ENCODE results near the gene ZP2. TPM values are rescaled to one million over a fixed set of nuclear protein-coding genes. Genes with fewer than 3 reads are reported as not detected.
"Not testable (repeated sequence)": the region's sequence is repeated elsewhere in the genome, so short reads cannot be mapped to it uniquely, and the experiment has no call there.

The ZP2 gene
- total RNA-seq, 2 experiments from 2014 or later = not detected

DNA sequence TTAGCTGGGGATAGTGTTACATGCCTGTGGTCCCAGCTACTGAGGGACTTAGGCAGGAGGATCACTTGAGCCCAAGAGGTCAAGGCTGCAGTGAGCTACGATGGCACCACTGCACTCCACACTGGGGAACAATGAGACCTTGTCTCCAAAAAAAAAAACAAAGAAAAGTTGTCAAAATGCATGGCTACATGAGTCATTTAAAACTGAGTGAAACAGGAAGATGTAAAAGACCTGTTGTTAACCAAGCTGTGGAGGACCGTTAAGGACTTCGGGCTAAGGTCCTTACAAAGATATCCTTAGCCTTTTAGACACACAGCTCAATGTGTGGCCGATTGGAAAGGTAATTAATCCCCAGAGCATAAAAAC, 25.1 kb downstream of the ZP2 start:
- Mint-ChIP-seq H3K9me3 (peaks cover 11% of the 10 kb centered on the region), H3K36me3 (ENCODE audit: low read depth) (peaks cover 14% of the 10 kb centered on the region), H3K4me1 (ENCODE audit: low read depth) (peaks cover 16% of the 10 kb centered on the region), H3K4me3 (no peak overlapping the region), H3K27me3 (ENCODE audit: low read depth) (no peaks in the 10 kb centered on the region), H3K27ac (no peak overlapping the region)
- CTCF ChIA-PET = interaction anchor here (0.5 to 1.4 kb wide), 7 partner anchors 15 to 1135 kb away, joined by 3 to 6 read pairs (median 4); no protein-coding TSS in a partner anchor
- intact Hi-C loops (cut with micrococcal nuclease) = loop anchor here (5.0 kb wide), 1 partner anchor 371 kb away; no protein-coding TSS in a partner anchor
- no peak for DNase-seq

DNA sequence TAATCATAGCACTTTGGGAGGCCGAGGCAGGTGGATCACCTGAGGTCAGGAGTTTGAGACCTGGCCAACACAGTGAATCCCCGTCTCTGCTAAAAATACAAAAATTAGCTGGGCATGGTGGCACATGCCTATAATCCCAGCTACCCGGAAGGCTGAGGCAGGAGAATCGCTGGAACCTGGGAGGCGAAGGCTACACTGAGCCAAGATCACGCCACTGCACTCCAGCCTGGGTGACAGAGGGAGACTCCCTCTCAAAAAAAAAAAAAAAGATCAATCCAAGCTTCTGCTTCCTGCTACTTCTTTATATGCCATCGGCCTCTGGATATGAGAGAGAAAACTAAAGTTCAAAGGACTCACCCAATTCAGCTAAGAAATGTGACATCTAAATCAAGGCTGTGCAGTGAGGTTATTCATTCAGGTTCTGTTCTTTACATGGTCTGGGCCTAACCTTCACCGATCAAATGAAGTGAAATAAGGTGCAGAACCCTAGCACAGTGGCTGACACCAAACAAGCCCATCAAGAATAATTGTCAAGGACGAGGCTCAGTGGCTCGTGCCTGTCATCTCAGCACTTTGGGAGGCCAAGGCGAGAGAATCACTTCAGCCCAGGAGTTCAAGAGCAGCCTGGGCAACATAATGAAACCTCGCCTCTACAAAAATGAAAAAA, 25.6 kb downstream of the ZP2 start:
- Mint-ChIP-seq H3K4me3 (no peak overlapping the region), H3K27ac (no peak overlapping the region), H3K4me1 (ENCODE audit: low read depth) (peaks cover 16% of the 10 kb centered on the region), H3K36me3 (ENCODE audit: low read depth) (peaks cover 18% of the 10 kb centered on the region), H3K9me3 (peaks cover 11% of the 10 kb centered on the region), H3K27me3 (ENCODE audit: low read depth) (no peaks in the 10 kb centered on the region)
- intact Hi-C loops (cut with micrococcal nuclease) = loop anchor here (2.0 to 5.0 kb wide), 2 partner anchors 27 to 372 kb away; partner anchors contain the start of gene LDAF1
- no peak for DNase-seq
- CTCF ChIA-PET = interaction anchor here (0.7 to 1.4 kb wide), 2 partner anchors 14 to 1135 kb away, joined by 3 to 6 read pairs; no protein-coding TSS in a partner anchor

DNA sequence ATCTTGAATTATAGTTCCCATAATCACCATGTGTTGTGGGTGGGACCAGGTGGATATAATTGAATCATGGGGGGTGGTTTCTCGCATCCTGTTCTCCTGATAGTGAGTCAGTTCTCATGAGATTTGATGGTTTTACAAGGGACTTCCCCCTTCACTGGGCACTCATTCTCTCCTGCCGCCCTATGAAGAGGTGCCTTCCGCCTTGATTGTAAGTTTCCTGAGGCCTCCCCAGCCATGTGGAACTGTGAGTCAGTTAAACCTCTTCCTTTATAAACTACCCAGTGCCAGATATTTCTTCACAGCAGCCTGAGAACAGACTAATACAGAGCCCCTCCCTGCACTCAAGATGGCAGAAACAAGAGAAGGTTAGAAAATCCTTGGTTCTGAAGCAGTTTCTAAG, 26.5 kb downstream of the ZP2 start:
- Mint-ChIP-seq H3K27ac (no peak overlapping the region), H3K27me3 (ENCODE audit: low read depth) (no peaks in the 10 kb centered on the region), H3K4me3 (no peak overlapping the region), H3K4me1 (ENCODE audit: low read depth) (peaks cover 16% of the 10 kb centered on the region), H3K9me3 (peaks cover 11% of the 10 kb centered on the region), H3K36me3 (ENCODE audit: low read depth) (peaks cover 21% of the 10 kb centered on the region)
- CTCF ChIA-PET = no interaction called here
- intact Hi-C loops (cut with micrococcal nuclease) = loop anchor here (2.0 to 5.0 kb wide), 2 partner anchors 26 to 372 kb away; partner anchors contain the start of gene LDAF1
- peak; percentile 53 for DNase-seq

DNA sequence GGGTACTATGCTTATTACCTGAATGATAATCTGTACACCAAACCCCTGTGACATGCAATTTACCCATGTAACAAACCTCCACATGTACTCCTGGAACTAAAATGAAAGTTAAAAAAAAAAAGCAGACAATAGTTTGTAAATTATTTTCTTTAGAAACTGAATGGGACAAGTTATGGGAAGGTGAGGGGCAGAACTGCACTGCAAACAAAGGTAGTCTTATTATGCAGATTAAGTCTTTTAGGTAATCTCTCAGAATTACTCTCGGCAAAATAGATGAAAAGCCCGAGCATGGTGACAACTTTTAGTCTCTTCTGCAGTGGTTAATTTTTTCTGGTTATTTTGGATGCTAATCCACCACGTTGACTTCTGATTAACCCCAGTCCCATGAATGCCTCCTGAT, 27.4 kb downstream of the ZP2 start:
- H3K27me3 Mint-ChIP-seq (ENCODE audit: low read depth) = no peaks in the 10 kb centered on the region
- H3K4me1 Mint-ChIP-seq (ENCODE audit: low read depth) = peaks cover 16% of the 10 kb centered on the region
- no peak overlapping the region for H3K27ac Mint-ChIP-seq
- H3K4me3 Mint-ChIP-seq = no peak overlapping the region
- intact Hi-C loops (cut with micrococcal nuclease) = loop anchor here (2.0 kb wide), 1 partner anchor 25 kb away; the partner anchor contains the start of gene LDAF1
- peaks cover 11% of the 10 kb centered on the region for H3K9me3 Mint-ChIP-seq
- DNase-seq = no peak
- H3K36me3 Mint-ChIP-seq (ENCODE audit: low read depth) = peaks cover 27% of the 10 kb centered on the region
- CTCF ChIA-PET = interaction anchor here (0.6 kb wide), 1 partner anchor 274 kb away, joined by 3 read pairs; no protein-coding TSS in a partner anchor

DNA sequence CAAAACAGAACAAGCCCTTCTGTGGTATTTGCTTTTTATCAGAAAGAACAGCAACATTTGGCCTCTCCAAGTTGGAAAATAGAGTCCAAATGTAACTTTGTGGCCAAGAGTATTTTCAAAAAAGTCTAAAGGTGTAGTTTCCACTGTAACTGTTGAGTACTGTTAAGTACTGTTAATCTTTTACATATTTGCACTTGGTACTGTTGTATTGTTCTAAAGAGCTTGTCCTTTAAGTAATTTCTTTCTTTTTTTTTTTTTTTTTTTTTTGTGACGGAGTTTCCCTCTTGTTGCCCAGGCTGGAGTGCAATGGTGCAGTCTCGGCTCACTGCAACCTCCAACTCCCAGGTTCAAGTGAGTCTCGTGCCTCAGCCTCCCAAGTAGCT, 31.4 kb downstream of the ZP2 start:
- CTCF ChIA-PET = interaction anchor here (1.2 kb wide), 1 partner anchor 10 kb away, joined by 3 read pairs; no protein-coding TSS in a partner anchor
- H3K36me3 Mint-ChIP-seq (ENCODE audit: low read depth) = peaks cover 42% of the 10 kb centered on the region
- peaks cover 9% of the 10 kb centered on the region for H3K4me1 Mint-ChIP-seq (ENCODE audit: low read depth)
- H3K27ac Mint-ChIP-seq = no peak overlapping the region
- no peak overlapping the region for H3K4me3 Mint-ChIP-seq
- H3K27me3 Mint-ChIP-seq (ENCODE audit: low read depth) = no peaks in the 10 kb centered on the region
- H3K9me3 Mint-ChIP-seq = peaks cover 10% of the 10 kb centered on the region
- intact Hi-C loops (cut with micrococcal nuclease) = no loop called here
- DNase-seq = no peak

DNA sequence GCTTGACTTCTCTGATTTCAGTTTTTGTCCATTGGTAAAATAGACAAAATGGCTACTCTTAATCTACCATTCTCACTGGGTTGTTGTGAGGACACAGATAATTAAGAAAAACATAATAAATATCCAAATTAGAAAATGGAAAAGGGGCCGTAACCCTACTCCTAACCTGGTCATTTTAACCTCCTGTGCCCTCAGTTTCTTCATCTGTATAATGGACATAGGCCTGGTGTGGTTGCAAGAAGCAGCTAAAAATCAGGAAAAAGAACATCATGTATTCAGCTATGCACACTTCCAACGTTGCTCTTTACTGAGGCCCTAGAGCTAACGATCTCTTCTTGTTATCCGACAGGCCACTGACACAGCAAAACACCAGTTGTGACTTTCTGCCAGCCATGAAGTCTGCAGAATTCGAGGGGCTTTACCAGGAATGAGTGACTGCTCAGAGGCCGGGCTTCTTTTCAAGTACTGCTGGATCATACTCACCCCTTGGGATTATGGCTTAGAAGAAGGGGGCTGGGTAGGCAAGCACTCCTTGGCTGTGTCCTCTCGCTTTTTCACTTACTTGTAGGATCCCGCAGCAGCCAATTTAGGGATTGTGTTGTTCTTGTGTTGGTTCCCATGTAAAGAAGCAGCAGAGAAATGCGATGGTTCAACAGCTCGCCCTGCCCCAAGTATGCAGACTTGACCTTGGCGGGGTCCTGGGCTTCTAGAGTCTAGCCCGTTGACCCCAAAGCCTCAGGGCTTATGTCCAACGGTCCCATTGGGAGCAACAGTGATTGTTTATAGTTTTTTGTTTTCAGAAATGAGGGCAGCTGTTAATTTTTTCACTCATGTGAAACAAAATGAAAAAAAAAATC, 32.0 kb downstream of the ZP2 start:
- no peak for DNase-seq
- intact Hi-C loops (cut with micrococcal nuclease) = no loop called here
- H3K4me3 Mint-ChIP-seq = no peak overlapping the region
- peaks cover 45% of the 10 kb centered on the region for H3K36me3 Mint-ChIP-seq (ENCODE audit: low read depth)
- H3K4me1 Mint-ChIP-seq (ENCODE audit: low read depth) = peaks cover 2% of the 10 kb centered on the region
- H3K27me3 Mint-ChIP-seq (ENCODE audit: low read depth) = no peaks in the 10 kb centered on the region
- H3K27ac Mint-ChIP-seq = no peak overlapping the region
- CTCF ChIA-PET = no interaction called here
- peaks cover 4% of the 10 kb centered on the region for H3K9me3 Mint-ChIP-seq

DNA sequence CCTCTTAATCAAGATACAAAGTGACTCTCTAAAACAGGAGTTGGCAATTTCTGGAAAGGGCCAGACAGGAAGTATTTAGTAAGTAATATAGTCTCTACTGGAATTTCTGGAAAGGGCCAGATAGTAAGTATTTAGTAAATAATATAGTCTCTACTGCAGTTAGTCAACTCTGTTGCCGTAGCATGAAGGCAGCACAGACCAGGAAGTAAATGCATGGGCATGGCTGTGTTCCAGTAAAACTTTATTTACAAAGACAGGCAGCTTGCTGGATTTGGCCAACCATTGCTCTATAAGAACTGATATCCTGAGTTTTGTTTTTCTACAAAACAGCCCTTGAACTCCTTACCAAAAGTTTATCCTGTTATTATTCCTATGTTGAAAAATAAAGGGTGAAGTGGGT, 36.0 kb downstream of the ZP2 start:
- intact Hi-C loops (cut with micrococcal nuclease) = no loop called here
- Mint-ChIP-seq H3K4me1 (ENCODE audit: low read depth) (no peaks in the 10 kb centered on the region), H3K36me3 (ENCODE audit: low read depth) (peaks cover 36% of the 10 kb centered on the region), H3K27me3 (ENCODE audit: low read depth) (no peaks in the 10 kb centered on the region), H3K9me3 (peaks cover 1% of the 10 kb centered on the region), H3K4me3 (no peak overlapping the region), H3K27ac (no peak overlapping the region)
- CTCF ChIA-PET = no interaction called here
- DNase-seq = no peak

DNA sequence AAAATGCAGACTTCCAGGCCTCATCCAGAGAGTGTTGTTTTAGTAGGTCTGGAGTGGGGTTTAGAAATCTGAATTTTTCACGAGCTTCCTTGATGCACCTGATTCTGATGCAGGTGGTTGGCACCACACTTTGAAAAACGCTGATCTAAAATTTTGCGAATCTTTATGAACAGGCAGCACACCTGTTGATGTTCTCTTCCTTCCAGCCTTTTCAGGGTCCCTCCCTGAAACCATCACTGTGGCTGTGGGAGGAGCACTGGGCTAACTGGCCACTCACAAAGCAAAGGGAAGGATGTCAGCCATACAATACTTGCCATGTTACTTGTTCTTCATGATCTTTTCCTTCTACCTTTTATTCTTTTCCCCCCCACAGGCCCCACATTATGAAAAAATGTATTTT, 38.7 kb downstream of the ZP2 start:
- no peak overlapping the region for H3K27ac Mint-ChIP-seq
- CTCF ChIA-PET = interaction anchor here (0.6 kb wide), 1 partner anchor 1014 kb away, joined by 4 read pairs; no protein-coding TSS in a partner anchor

DNA sequence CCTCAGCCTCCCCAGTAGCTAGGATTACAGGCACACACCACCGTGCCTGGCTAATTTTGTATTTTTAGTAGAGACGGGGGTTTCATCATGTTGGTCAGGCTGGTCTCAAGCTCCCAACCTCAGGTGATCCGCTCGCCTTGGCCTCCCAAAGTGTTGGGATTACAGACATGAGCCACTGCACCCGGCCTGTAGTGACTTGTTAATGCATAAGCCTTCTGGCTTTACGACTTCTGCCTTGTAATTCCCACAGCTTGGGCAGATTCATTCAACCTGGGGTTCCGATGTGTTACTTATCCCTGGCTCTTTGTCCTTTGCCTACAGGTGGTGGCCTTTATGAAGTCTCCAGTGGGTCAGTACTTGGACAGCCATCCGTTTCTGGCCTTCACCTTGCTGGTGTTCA, 41.3 kb downstream of the ZP2 start:
- H3K27me3 Mint-ChIP-seq (ENCODE audit: low read depth); DNase-seq; H3K9me3 Mint-ChIP-seq; H3K4me3 Mint-ChIP-seq; H3K27ac Mint-ChIP-seq; H3K4me1 Mint-ChIP-seq (ENCODE audit: low read depth); intact Hi-C loops (cut with micrococcal nuclease): not testable (repeated sequence)
- peaks cover 18% of the 10 kb centered on the region for H3K36me3 Mint-ChIP-seq (ENCODE audit: low read depth)
- CTCF ChIA-PET = interaction anchor here (0.6 kb wide), 1 partner anchor 90 kb away, joined by 6 read pairs; no protein-coding TSS in a partner anchor

More for the DNA sequence above, 38.7 kb downstream of the ZP2 start:
- DNase-seq = no peak
- H3K36me3 Mint-ChIP-seq (ENCODE audit: low read depth) = peaks cover 20% of the 10 kb centered on the region
- intact Hi-C loops (cut with micrococcal nuclease) = no loop called here
- no peaks in the 10 kb centered on the region for H3K27me3 Mint-ChIP-seq (ENCODE audit: low read depth)
- H3K4me3 Mint-ChIP-seq = no peak overlapping the region
- H3K9me3 Mint-ChIP-seq = no peaks in the 10 kb centered on the region
- H3K4me1 Mint-ChIP-seq (ENCODE audit: low read depth) = no peaks in the 10 kb centered on the region

DNA sequence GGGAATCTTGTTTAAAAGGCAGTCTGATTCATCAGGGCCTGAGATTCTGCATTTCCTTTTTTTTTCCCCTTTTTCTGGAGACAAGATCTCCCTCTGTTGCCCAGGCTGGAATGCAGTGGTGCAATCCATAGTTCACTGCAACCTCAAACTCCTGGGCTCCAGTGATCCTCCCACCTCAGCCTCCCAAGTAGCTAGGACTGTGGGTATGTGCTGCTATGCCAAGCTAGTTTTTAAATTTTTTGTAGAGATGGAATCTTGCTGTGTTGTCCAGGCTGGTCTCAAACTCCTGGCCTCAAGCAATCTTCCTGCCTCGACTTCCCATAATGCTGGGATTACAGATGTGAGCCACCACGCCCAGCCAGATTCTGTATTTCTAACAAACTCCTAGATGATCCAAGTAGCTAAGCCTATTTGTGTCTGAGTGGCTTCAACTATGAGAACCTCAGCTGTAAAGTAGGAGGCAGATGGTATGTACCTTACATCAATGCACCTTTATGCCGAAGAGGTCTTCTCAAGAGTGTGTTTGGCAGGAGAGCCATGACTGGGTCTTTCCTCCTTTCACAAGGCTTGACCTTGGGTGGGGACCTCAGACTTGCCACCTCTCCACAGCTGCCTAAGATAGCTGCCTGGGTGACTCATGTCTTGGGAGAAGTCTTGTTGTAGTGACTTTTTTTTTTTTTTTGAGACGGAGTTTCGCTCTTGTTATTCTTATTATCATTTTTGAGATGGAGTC, 42.0 kb downstream of the ZP2 start:
- peaks cover 13% of the 10 kb centered on the region for H3K36me3 Mint-ChIP-seq (ENCODE audit: low read depth)
- CTCF ChIA-PET = interaction anchor here (0.6 kb wide), 2 partner anchors 89 to 1505 kb away, joined by 3 to 6 read pairs; no protein-coding TSS in a partner anchor
- no peaks in the 10 kb centered on the region for H3K9me3 Mint-ChIP-seq
- no peaks in the 10 kb centered on the region for H3K27me3 Mint-ChIP-seq (ENCODE audit: low read depth)
- intact Hi-C loops (cut with micrococcal nuclease) = no loop called here
- DNase-seq = no peak
- H3K4me3 Mint-ChIP-seq = no peak overlapping the region
- H3K27ac Mint-ChIP-seq = no peak overlapping the region
- no peaks in the 10 kb centered on the region for H3K4me1 Mint-ChIP-seq (ENCODE audit: low read depth)

DNA sequence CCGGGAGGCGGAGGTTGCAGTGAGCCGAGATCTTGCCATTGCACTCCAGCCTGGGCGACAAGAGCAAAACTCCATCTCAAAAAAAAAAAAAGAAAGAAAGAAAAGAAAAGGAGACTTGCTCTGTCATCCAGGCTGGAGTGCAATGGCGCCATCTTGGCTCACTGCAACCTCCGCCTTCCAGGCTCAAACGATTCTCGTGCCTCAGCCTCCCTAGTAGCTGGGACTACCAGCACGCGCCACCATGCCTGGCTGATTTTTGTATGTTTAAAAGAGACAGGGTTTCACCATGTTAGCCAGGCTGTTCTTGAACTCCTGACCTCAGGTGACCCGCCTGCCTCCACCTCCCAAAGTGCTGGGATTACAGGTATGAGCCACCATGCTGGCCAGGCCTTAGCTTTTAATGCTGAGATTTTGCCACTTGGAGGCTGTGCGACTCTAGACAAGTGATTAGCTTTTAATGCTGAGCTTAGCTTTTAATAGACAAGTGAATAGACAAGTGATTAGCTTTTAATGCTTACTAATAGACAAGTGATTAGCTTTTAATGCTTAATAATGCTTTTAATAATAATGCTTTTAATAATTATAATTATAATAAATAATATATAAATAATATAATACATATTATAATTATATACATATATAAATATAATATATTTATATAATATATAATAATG, 43.3 kb downstream of the ZP2 start:
- Mint-ChIP-seq H3K9me3 (no peaks in the 10 kb centered on the region), H3K36me3 (ENCODE audit: low read depth) (peaks cover 17% of the 10 kb centered on the region), H3K4me1 (ENCODE audit: low read depth) (no peaks in the 10 kb centered on the region), H3K4me3 (no peak overlapping the region), H3K27me3 (ENCODE audit: low read depth) (no peaks in the 10 kb centered on the region), H3K27ac (no peak overlapping the region)
- intact Hi-C loops (cut with micrococcal nuclease) = no loop called here
- DNase-seq = no peak
- CTCF ChIA-PET = interaction anchor here (1.5 kb wide), 1 partner anchor 10 kb away, joined by 3 read pairs; no protein-coding TSS in a partner anchor
